Measurements from ENCODE around the gene TMEM238L. TPM values are rescaled to one million over a fixed set of nuclear protein-coding genes. Genes with fewer than 3 reads are reported as not detected.

TMEM238L gene
- total RNA-seq, 1 donor from 2014 or later: not detected

DNA sequence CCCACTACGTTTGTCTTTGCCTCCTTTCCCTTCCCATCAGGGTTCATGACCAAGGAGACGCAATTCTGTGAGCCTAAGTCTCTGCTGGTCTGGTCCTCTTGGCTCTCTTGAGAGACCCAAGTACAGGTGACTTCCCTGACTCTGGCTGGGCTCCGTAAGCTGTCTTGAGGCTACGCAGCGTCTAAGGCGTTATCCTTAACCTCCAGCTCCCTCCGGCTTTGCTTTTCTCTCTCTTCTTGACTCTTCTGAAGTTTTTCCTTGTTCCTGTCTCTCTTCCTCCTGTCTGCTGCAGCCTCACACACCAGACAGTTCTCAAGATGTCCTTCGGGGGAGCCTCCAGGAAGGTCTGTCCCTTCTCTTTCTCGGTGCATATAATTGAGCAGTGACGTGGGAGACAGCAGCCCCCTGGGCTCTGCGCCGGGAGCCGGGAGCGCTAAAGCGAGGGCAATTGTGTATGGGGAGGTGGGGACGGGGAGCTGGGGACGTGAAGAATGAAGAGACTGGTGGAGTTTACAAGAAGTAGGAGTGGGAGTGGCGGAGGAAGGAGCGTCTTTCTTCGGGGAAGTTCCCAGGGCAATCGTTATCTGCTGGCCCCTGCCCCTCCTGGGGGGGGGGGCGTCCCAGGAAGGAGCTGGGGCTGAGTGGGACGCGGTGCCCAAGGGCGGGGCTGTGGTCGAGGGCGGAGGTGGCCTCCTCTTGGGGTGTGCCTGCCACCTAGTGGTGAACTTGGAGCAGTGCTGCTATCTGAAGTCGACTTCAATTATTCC is 40.9 kb upstream of the TMEM238L start:
- peaks cover 21% of the 10 kb centered on the region for H3K27me3 ChIP-seq
- H3F3A ChIP-seq (ENCODE audit: low read depth): no peaks in the 10 kb centered on the region
- peaks cover 7% of the 10 kb centered on the region for H4K20me1 ChIP-seq (ENCODE audit: low read depth)
- peak overlapping the region; percentile 46 for H3K4me3 ChIP-seq
- H3K36me3 ChIP-seq: no peaks in the 10 kb centered on the region
- H3K36me3 Mint-ChIP-seq: no peaks in the 10 kb centered on the region
- peaks cover 20% of the 10 kb centered on the region for H3K4me1 Mint-ChIP-seq
- no peaks in the 10 kb centered on the region for H3K4me1 ChIP-seq
- TF ChIP-seq, protein P1, sequence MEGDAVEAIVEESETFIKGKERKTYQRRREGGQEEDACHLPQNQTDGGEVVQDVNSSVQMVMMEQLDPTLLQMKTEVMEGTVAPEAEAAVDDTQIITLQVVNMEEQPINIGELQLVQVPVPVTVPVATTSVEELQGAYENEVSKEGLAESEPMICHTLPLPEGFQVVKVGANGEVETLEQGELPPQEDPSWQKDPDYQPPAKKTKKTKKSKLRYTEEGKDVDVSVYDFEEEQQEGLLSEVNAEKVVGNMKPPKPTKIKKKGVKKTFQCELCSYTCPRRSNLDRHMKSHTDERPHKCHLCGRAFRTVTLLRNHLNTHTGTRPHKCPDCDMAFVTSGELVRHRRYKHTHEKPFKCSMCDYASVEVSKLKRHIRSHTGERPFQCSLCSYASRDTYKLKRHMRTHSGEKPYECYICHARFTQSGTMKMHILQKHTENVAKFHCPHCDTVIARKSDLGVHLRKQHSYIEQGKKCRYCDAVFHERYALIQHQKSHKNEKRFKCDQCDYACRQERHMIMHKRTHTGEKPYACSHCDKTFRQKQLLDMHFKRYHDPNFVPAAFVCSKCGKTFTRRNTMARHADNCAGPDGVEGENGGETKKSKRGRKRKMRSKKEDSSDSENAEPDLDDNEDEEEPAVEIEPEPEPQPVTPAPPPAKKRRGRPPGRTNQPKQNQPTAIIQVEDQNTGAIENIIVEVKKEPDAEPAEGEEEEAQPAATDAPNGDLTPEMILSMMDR (IDR thresholded peaks at IDR 0.05): peak; percentile 84
- TF ChIP-seq EZH2 (IDR thresholded peaks at IDR 0.05) (no peak), EZH2phosphoT487 (IDR thresholded peaks at IDR 0.05) (no peak)
- peak overlapping the region; percentile 0 for H3K27ac Mint-ChIP-seq
- H3K27ac ChIP-seq: no peak overlapping the region
- no peak overlapping the region for H3K9ac ChIP-seq
- peak; percentile 81 for DNase-seq (ENCODE audit: low spot score)
- H3K4me3 Mint-ChIP-seq: peak overlapping the region; percentile 87
- no peaks in the 10 kb centered on the region for H3K79me2 ChIP-seq (ENCODE audit: low read depth)
- H3K9me3 Mint-ChIP-seq: peaks cover 14% of the 10 kb centered on the region
- H3K4me2 ChIP-seq: peak overlapping the region; percentile 80
- H3K27me3 Mint-ChIP-seq (ENCODE audit: insufficient read depth, low read depth): peaks cover 25% of the 10 kb centered on the region
- peak overlapping the region; percentile 38 for H2AFZ ChIP-seq (replicated peaks)
- no peaks in the 10 kb centered on the region for H3K9me3 ChIP-seq (ENCODE audit: low read depth)

DNA sequence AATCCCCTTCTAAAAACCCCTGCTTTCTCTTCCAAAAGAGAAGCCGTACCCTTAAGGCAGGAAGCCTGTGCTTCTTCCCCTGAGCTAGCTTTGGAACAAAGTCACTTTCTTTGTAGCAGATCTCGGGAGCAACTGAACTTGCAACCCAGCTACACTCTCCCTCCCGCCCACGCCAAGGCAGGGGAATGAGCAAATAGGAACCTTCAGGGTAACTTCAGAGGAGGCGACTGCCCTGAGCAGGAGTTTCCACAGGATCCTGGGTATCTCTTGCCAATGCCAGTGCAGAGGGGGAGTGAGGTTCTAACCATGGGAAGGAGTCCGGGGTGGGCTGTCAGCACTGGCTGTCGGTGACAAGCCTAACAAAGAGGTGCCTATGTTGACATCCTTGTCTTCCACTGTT is 39.9 kb upstream of the TMEM238L start:
- Mint-ChIP-seq H3K36me3 (no peaks in the 10 kb centered on the region), H3K4me1 (peaks cover 20% of the 10 kb centered on the region), H3K27ac (peak overlapping the region; percentile 7), H3K4me3 (peak overlapping the region; percentile 66), H3K27me3 (ENCODE audit: insufficient read depth, low read depth) (peaks cover 27% of the 10 kb centered on the region), H3K9me3 (peaks cover 14% of the 10 kb centered on the region)
- H3F3A ChIP-seq (ENCODE audit: low read depth): no peaks in the 10 kb centered on the region
- no peaks in the 10 kb centered on the region for H3K36me3 ChIP-seq
- no peak overlapping the region for H3K4me2 ChIP-seq
- no peaks in the 10 kb centered on the region for H3K79me2 ChIP-seq (ENCODE audit: low read depth)
- no peaks in the 10 kb centered on the region for H3K9me3 ChIP-seq (ENCODE audit: low read depth)
- DNase-seq (ENCODE audit: low spot score): no peak
- peaks cover 21% of the 10 kb centered on the region for H3K27me3 ChIP-seq
- peaks cover 7% of the 10 kb centered on the region for H4K20me1 ChIP-seq (ENCODE audit: low read depth)
- no peak overlapping the region for H3K27ac ChIP-seq
- H2AFZ ChIP-seq (replicated peaks): no peak overlapping the region
- H3K4me3 ChIP-seq: no peak overlapping the region
- TF ChIP-seq EZH2 (IDR thresholded peaks at IDR 0.05) (no peak), EZH2phosphoT487 (IDR thresholded peaks at IDR 0.05) (no peak)
- TF ChIP-seq, protein P1 (IDR thresholded peaks at IDR 0.05): no peak
- H3K4me1 ChIP-seq: no peaks in the 10 kb centered on the region
- H3K9ac ChIP-seq: no peak overlapping the region

DNA sequence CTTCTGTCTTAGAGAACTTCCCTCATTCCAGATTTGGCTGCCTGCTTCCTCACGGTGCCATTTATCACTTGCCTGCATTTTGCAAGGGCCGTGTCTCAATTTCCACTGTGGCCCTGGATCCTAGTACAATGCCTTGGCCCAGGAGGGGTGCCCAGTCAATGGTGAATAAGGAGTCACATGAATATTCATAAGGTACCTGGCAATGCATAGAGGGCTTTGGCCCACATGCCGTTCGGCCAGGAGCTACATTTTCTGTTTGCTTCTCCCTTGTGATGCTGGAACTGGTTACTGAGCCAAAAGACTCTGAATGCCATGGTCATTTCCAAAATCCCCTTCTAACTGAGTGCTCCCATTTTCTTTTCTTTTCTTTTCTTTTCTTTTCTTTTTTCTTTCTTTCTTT is 38.8 kb upstream of the TMEM238L start:
- Histone ChIP-seq H3K4me3 (no peak overlapping the region), H3K9me3 (ENCODE audit: low read depth) (no peaks in the 10 kb centered on the region), H3K4me2 (no peak overlapping the region), H3K27me3 (peaks cover 21% of the 10 kb centered on the region), H3K27ac (no peak overlapping the region), H3K79me2 (ENCODE audit: low read depth) (no peaks in the 10 kb centered on the region), H4K20me1 (ENCODE audit: low read depth) (peaks cover 7% of the 10 kb centered on the region), H3F3A (ENCODE audit: low read depth) (no peaks in the 10 kb centered on the region), H3K36me3 (no peaks in the 10 kb centered on the region), H3K9ac (no peak overlapping the region), H3K4me1 (no peaks in the 10 kb centered on the region), H2AFZ (replicated peaks) (no peak overlapping the region)
- Mint-ChIP-seq H3K4me1 (peaks cover 21% of the 10 kb centered on the region), H3K36me3 (no peaks in the 10 kb centered on the region), H3K27ac (no peak overlapping the region), H3K27me3 (ENCODE audit: insufficient read depth, low read depth) (peaks cover 27% of the 10 kb centered on the region), H3K4me3 (no peak overlapping the region), H3K9me3 (peaks cover 10% of the 10 kb centered on the region)
- DNase-seq (ENCODE audit: low spot score): no peak
- TF ChIP-seq EZH2phosphoT487 (IDR thresholded peaks at IDR 0.05) (no peak), EZH2 (IDR thresholded peaks at IDR 0.05) (no peak)
- TF ChIP-seq, protein P1 (IDR thresholded peaks at IDR 0.05): no peak

Data from neural progenitor cell (in vitro differentiated cells).